ENCODE measurements around the gene TMEM187. TPM values are rescaled to one million over a fixed set of nuclear protein-coding genes. Genes with fewer than 3 reads are reported as not detected.

The TMEM187 gene
- total and polyA plus RNA-seq, 10 of the 15 experiments (the other 5 are each of a cell fraction or from before 2014, with no cell fraction given), result 0.45 to 8.5 (median 4.1) TPM

DNA sequence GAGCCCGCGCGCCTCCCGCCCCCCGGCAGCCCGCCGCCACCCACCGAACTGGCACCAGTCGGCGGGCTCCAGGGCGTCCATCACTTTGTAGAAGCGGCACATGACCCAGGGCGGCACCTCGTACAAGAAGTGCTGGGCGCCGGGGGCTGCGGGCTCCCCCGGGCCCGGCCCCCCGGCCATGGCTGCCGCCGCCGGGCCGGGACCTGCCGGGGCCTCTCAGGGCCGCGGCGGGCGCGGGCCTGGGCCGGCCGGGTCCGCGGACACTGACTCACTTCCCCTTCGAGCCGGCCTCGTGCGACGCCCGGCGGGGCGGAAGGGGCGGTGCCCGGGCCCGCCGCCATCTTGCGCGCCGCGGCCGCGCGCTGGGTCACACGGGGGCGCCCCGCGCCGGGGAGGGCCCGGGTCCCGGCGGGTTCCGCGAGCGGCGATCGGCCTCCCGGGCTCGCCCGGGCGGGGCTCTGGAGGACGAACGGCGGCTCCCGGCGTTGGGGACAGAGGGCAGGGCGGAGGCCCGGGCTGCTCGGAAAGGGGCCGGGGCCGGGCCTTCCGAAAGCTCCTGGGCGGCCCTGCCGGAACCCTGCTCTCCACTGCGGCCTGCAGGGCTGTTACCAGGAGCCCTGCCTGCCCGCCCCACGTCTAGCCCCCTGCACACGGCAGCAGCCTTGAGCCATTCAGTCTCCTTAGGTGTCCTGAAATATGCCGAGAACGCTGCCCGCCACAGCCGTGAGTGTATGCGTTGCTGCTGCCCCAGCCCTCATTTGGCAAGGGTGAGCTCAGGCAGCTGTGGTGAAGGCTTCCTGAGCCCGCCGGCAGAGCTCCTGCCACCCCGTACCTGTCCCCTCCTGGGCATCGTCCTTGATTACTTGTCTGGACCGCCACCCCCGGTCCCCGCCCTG, 47.3 kb downstream of the TMEM187 start, which contains the start of gene IRAK1 (continued):
- TF ChIP-seq, protein P1, sequence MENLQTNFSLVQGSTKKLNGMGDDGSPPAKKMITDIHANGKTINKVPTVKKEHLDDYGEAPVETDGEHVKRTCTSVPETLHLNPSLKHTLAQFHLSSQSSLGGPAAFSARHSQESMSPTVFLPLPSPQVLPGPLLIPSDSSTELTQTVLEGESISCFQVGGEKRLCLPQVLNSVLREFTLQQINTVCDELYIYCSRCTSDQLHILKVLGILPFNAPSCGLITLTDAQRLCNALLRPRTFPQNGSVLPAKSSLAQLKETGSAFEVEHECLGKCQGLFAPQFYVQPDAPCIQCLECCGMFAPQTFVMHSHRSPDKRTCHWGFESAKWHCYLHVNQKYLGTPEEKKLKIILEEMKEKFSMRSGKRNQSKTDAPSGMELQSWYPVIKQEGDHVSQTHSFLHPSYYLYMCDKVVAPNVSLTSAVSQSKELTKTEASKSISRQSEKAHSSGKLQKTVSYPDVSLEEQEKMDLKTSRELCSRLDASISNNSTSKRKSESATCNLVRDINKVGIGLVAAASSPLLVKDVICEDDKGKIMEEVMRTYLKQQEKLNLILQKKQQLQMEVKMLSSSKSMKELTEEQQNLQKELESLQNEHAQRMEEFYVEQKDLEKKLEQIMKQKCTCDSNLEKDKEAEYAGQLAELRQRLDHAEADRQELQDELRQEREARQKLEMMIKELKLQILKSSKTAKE (IDR thresholded peaks at IDR 0.05; ENCODE audit: low read depth, poor library complexity, severe bottlenecking), result no peak
- TF ChIP-seq CBX5 (IDR thresholded peaks at IDR 0.05; ENCODE audit: low read depth) (no peak), PAX8 (IDR thresholded peaks at IDR 0.05) (no peak), HDAC6 (IDR thresholded peaks at IDR 0.05; ENCODE audit: unreplicated experiment) (no peak), ZNF384 (IDR thresholded peaks at IDR 0.05; ENCODE audit: borderline replicate concordance, low read depth, low read length) (no peak), MTA3 (IDR thresholded peaks at IDR 0.05; ENCODE audit: borderline replicate concordance, low read length) (no peak), CREM (IDR thresholded peaks at IDR 0.05; ENCODE audit: low read depth) (no peak), SUPT20H (IDR thresholded peaks at IDR 0.05; ENCODE audit: borderline replicate concordance, control insufficient read depth, low read depth, low read length) (no peak), CREB1 (IDR thresholded peaks at IDR 0.05; ENCODE audit: low read depth) (no peak), ZZZ3 (IDR thresholded peaks at IDR 0.05; ENCODE audit: control insufficient read depth, insufficient read length, low read depth) (no peak), GATAD2B (conservative IDR thresholded peaks at IDR 0.05; ENCODE audit: low read depth) (no peak), ASH2L (IDR thresholded peaks at IDR 0.05; ENCODE audit: borderline replicate concordance, low read depth) (no peak)
- TF ChIP-seq, protein P2, sequence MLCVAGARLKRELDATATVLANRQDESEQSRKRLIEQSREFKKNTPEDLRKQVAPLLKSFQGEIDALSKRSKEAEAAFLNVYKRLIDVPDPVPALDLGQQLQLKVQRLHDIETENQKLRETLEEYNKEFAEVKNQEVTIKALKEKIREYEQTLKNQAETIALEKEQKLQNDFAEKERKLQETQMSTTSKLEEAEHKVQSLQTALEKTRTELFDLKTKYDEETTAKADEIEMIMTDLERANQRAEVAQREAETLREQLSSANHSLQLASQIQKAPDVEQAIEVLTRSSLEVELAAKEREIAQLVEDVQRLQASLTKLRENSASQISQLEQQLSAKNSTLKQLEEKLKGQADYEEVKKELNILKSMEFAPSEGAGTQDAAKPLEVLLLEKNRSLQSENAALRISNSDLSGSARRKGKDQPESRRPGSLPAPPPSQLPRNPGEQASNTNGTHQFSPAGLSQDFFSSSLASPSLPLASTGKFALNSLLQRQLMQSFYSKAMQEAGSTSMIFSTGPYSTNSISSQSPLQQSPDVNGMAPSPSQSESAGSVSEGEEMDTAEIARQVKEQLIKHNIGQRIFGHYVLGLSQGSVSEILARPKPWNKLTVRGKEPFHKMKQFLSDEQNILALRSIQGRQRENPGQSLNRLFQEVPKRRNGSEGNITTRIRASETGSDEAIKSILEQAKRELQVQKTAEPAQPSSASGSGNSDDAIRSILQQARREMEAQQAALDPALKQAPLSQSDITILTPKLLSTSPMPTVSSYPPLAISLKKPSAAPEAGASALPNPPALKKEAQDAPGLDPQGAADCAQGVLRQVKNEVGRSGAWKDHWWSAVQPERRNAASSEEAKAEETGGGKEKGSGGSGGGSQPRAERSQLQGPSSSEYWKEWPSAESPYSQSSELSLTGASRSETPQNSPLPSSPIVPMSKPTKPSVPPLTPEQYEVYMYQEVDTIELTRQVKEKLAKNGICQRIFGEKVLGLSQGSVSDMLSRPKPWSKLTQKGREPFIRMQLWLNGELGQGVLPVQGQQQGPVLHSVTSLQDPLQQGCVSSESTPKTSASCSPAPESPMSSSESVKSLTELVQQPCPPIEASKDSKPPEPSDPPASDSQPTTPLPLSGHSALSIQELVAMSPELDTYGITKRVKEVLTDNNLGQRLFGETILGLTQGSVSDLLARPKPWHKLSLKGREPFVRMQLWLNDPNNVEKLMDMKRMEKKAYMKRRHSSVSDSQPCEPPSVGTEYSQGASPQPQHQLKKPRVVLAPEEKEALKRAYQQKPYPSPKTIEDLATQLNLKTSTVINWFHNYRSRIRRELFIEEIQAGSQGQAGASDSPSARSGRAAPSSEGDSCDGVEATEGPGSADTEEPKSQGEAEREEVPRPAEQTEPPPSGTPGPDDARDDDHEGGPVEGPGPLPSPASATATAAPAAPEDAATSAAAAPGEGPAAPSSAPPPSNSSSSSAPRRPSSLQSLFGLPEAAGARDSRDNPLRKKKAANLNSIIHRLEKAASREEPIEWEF (IDR thresholded peaks at IDR 0.05; ENCODE audit: insufficient replicate concordance, low read depth, low read length), result no peak
- TF ChIP-seq, protein P3, sequence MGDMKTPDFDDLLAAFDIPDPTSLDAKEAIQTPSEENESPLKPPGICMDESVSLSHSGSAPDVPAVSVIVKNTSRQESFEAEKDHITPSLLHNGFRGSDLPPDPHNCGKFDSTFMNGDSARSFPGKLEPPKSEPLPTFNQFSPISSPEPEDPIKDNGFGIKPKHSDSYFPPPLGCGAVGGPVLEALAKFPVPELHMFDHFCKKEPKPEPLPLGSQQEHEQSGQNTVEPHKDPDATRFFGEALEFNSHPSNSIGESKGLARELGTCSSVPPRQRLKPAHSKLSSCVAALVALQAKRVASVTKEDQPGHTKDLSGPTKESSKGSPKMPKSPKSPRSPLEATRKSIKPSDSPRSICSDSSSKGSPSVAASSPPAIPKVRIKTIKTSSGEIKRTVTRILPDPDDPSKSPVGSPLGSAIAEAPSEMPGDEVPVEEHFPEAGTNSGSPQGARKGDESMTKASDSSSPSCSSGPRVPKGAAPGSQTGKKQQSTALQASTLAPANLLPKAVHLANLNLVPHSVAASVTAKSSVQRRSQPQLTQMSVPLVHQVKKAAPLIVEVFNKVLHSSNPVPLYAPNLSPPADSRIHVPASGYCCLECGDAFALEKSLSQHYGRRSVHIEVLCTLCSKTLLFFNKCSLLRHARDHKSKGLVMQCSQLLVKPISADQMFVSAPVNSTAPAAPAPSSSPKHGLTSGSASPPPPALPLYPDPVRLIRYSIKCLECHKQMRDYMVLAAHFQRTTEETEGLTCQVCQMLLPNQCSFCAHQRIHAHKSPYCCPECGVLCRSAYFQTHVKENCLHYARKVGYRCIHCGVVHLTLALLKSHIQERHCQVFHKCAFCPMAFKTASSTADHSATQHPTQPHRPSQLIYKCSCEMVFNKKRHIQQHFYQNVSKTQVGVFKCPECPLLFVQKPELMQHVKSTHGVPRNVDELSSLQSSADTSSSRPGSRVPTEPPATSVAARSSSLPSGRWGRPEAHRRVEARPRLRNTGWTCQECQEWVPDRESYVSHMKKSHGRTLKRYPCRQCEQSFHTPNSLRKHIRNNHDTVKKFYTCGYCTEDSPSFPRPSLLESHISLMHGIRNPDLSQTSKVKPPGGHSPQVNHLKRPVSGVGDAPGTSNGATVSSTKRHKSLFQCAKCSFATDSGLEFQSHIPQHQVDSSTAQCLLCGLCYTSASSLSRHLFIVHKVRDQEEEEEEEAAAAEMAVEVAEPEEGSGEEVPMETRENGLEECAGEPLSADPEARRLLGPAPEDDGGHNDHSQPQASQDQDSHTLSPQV (IDR thresholded peaks at IDR 0.05), result no peak
- TF ChIP-seq, protein P4, sequence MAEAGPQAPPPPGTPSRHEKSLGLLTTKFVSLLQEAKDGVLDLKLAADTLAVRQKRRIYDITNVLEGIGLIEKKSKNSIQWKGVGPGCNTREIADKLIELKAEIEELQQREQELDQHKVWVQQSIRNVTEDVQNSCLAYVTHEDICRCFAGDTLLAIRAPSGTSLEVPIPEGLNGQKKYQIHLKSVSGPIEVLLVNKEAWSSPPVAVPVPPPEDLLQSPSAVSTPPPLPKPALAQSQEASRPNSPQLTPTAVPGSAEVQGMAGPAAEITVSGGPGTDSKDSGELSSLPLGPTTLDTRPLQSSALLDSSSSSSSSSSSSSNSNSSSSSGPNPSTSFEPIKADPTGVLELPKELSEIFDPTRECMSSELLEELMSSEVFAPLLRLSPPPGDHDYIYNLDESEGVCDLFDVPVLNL (IDR thresholded peaks at IDR 0.05; ENCODE audit: low read depth, low read length), result no peak
- TF ChIP-seq, protein P5, sequence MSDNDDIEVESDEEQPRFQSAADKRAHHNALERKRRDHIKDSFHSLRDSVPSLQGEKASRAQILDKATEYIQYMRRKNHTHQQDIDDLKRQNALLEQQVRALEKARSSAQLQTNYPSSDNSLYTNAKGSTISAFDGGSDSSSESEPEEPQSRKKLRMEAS (IDR thresholded peaks at IDR 0.05; ENCODE audit: low read depth, low read length), result no peak

Data from GM12878 (cell line).